AG04450 (cell line): Measurements from ENCODE around the gene WASL. TPM values are rescaled to one million over a fixed set of nuclear protein-coding genes. Genes with fewer than 3 reads are reported as not detected.

Experiments
- CTCF ChIA-PET: fragments of 300-600, 350-600 bp; formaldehyde crosslinking; extraction: SDS; loops from one replicate; lab custom pipeline; 2022; ENCODE audit warnings: antibody characterized with exemption, inconsistent platforms; lab: Charles Lee
- POLR2A ChIA-PET: fragments of 350-600 bp; formaldehyde crosslinking; extraction: SDS; loops from one replicate; lab custom pipeline; 2021; ENCODE audit warnings: antibody characterized with exemption, inconsistent platforms; lab: Yijun Ruan, JAX
- DNase-seq: peaks from one replicate; pipeline ENCODE4 v3.0.0-alpha.2; 2011; ENCODE audit warnings: low read depth, low spot score
- H3K27ac ChIP-seq: one replicate; pipeline ENCODE4 v1.5.1; 2012; ENCODE audit warnings: low read depth, low read length, control low read depth
- H3K27me3 ChIP-seq: one replicate; pipeline ENCODE4 v1.6.0; 2012; ENCODE audit warnings: low read length; ENCODE audit not compliant: control insufficient read depth, insufficient read depth
- H3K4me3 ChIP-seq: 2 replicates; pipeline ENCODE4 v1.5.1; 2011; ENCODE audit warnings: mild to moderate bottlenecking, low read depth, low read length, control low read depth
- H3K9me3 ChIP-seq: 2 replicates; pipeline ENCODE4 v1.5.1; 2012; ENCODE audit warnings: low read length; ENCODE audit not compliant: control insufficient read depth, insufficient read depth
- polyA plus RNA-seq: library from polyadenylated mRNA; depleted of rRNA; stranded (reverse); fragments of >200 nt; gene quantifications from 2 replicates; pipeline ENCODE4 v1.2.3, GENCODE V29; 2011
- TF ChIP-seq, protein P1 (sequence below): IDR thresholded peaks from 2 replicates; pipeline ENCODE4 v1.5.1; 2011; ENCODE audit warnings: low read depth, low read length, control low read depth, inconsistent platforms

Gene WASL
- polyA plus RNA-seq, 1 experiment = 11.9 TPM

- no peaks in the 10 kb centered on the region for H3K27me3 ChIP-seq
- H3K4me3 ChIP-seq = no peak overlapping the region
- no peaks in the 10 kb centered on the region for H3K9me3 ChIP-seq
- CTCF ChIA-PET = interaction anchor here (1.6 kb wide), 1 partner anchor 95 kb away, joined by 4 read pairs; no protein-coding TSS in a partner anchor
- POLR2A ChIA-PET = no interaction called here
- DNase-seq = no peak
- TF ChIP-seq, protein P1, sequence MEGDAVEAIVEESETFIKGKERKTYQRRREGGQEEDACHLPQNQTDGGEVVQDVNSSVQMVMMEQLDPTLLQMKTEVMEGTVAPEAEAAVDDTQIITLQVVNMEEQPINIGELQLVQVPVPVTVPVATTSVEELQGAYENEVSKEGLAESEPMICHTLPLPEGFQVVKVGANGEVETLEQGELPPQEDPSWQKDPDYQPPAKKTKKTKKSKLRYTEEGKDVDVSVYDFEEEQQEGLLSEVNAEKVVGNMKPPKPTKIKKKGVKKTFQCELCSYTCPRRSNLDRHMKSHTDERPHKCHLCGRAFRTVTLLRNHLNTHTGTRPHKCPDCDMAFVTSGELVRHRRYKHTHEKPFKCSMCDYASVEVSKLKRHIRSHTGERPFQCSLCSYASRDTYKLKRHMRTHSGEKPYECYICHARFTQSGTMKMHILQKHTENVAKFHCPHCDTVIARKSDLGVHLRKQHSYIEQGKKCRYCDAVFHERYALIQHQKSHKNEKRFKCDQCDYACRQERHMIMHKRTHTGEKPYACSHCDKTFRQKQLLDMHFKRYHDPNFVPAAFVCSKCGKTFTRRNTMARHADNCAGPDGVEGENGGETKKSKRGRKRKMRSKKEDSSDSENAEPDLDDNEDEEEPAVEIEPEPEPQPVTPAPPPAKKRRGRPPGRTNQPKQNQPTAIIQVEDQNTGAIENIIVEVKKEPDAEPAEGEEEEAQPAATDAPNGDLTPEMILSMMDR = no peak
- no peak overlapping the region for H3K27ac ChIP-seq
Measured at GRCh38 chr7:123770378-123770777, 21.6 kb upstream of the WASL start.

DNA sequence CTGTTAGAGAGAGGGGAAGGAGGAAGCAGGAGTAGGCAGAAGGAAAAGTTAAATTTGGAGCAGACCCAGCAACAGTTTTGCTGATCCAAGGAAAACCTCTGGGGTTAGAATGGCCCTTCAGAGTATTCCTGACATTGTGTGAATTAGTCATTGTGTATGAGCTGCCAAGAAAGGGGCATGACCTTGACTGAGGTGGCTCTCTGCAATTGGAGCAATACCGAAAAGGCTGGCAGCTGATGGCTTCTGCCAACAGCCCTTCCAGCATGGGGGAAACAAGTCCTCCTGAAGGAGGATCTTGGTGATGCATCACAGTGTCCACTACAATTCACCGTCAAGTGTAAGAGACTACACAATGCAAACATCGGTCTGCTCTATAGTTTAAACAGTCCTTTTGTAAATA, 20.6 kb upstream of the WASL start:
- ChIA-PET CTCF (interaction anchor here (0.6 to 1.6 kb wide), 2 partner anchors 89 to 96 kb away, joined by 3 to 4 read pairs; no protein-coding TSS in a partner anchor), POLR2A (no interaction called here)
- H3K27me3 ChIP-seq = no peaks in the 10 kb centered on the region
- H3K4me3 ChIP-seq = no peak overlapping the region
- no peak overlapping the region for H3K27ac ChIP-seq
- no peak for DNase-seq
- H3K9me3 ChIP-seq = no peaks in the 10 kb centered on the region
- TF ChIP-seq, protein P1 = no peak

- TF ChIP-seq, protein P1 = no peak
- POLR2A ChIA-PET = no interaction called here
- Histone ChIP-seq H3K27ac (no peak overlapping the region), H3K9me3 (peaks cover under 1% of the 10 kb centered on the region; the same call in 1 of the 2 replicates), H3K4me3 (no peak overlapping the region), H3K27me3 (no peaks in the 10 kb centered on the region)
- no peak for DNase-seq
- CTCF ChIA-PET = interaction anchor here (0.6 kb wide), 1 partner anchor 98 kb away, joined by 3 read pairs; no protein-coding TSS in a partner anchor
Measured at GRCh38 chr7:123768493-123768892, 19.7 kb upstream of the WASL start.

GRCh38 chr7:123763191-123763661, 14.4 kb upstream of the WASL start:
- ChIA-PET CTCF (no interaction called here), POLR2A (no interaction called here)
- no peak for DNase-seq
- Histone ChIP-seq H3K9me3 (peaks cover 5% of the 10 kb centered on the region; the same call in 1 of the 2 replicates), H3K27me3 (no peaks in the 10 kb centered on the region), H3K27ac (no peak overlapping the region), H3K4me3 (no peak overlapping the region)
- TF ChIP-seq, protein P1 = no peak

GRCh38 chr7:123761729-123762128, 12.9 kb upstream of the WASL start:
- peaks cover 5% of the 10 kb centered on the region; the same call in 1 of the 2 replicates for H3K9me3 ChIP-seq
- no peaks in the 10 kb centered on the region for H3K27me3 ChIP-seq
- TF ChIP-seq, protein P1 = no peak
- H3K27ac ChIP-seq = no peak overlapping the region
- CTCF ChIA-PET = no interaction called here
- DNase-seq = no peak
- POLR2A ChIA-PET = no interaction called here
- no peak overlapping the region for H3K4me3 ChIP-seq
